Dedifferentiated amniotic fluid mesenchymal stem cell (primary cell): ENCODE data around the gene FER.

Source experiments
- DNase-seq: peaks from one replicate; pipeline ENCODE4 v3.0.0-alpha.2; 2016; ENCODE audit errors: extremely low spot score

Gene FER

DNA sequence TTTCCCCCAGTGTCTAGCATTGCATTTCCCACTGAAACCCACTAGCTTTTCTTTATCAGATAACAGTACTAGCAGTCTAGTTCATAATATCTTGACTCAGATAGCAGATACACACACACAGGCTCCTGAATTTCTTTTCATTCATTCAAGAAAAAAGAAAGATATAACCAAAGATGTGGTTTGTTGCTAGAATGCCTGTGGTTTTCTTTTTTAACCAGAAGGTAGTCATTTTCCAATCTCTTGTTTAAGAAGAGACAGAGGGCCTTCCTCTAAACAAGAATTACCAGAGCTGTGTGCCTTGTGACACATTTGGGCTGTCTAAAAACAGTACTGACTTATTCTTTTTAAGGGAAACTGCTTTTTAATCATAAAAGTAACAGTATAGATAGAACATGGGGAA, 494.8 kb downstream of the FER start:
- DNase-seq = no peak

GRCh38 chr5:109246395-109246794, 498.7 kb downstream of the FER start:
- no peak for DNase-seq
